Right atrium auricular region (tissue), 2 donors: Measurements from ENCODE around the gene TLCD4. TPM values are rescaled to one million over a fixed set of nuclear protein-coding genes. Genes with fewer than 3 reads are reported as not detected.

Source experiments
- DNase-seq: peaks from one replicate; pipeline ENCODE4 v3.0.0-alpha.2; 2019; ENCODE audit warnings: low spot score
- H3K27ac ChIP-seq, 2 donors: fragments of 200-600 bp; sonication (generic); 1 replicate in 1 of 2; 2 replicates in 1 of 2; pipeline ENCODE4 v1.5.1; 2016 to 2019
- H3K27me3 ChIP-seq, 2 donors: fragments of 200-600 bp; sonication (generic); one replicate each; pipeline versions ENCODE4 v1.5.1 to v1.6.0; 2017 to 2019
- H3K36me3 ChIP-seq: fragments of 200-600 bp; sonication (generic); one replicate; pipeline ENCODE4 v1.5.1; 2016
- H3K4me1 ChIP-seq, 2 donors: fragments of 200-600 bp; sonication (generic); one replicate each; pipeline versions ENCODE4 v1.5.1 to v1.6.0; 2017 to 2019
- H3K4me3 ChIP-seq, 2 donors: fragments of 200-600 bp; sonication (generic); 1 replicate in 1 of 2; 2 replicates in 1 of 2; pipeline ENCODE4 v1.5.1; 2017 to 2019; ENCODE audit warnings: mild to moderate bottlenecking in 1 of 2, moderate library complexity in 1 of 2
- H3K9me3 ChIP-seq, 2 donors: fragments of 200-600 bp; sonication (generic); one replicate each; pipeline ENCODE4 v1.5.1; 2019
- total RNA-seq, 2 donors: library from RNA; depleted of rRNA; stranded (reverse); fragments of >200 nt; gene quantifications; one replicate each; pipeline ENCODE4 v1.1.0, GENCODE V29; 2016
- TF ChIP-seq, protein P1 (sequence below), 2 donors: fragments of 200-600 bp; sonication (generic); IDR thresholded peaks; one replicate each; pipeline ENCODE4 v1.5.1; 2019; ENCODE audit warnings: antibody characterized with exemption in 2 of 2

TLCD4 gene
- total RNA-seq, 2 donors from 2014 or later: 33.6 to 42.3 TPM

DNA sequence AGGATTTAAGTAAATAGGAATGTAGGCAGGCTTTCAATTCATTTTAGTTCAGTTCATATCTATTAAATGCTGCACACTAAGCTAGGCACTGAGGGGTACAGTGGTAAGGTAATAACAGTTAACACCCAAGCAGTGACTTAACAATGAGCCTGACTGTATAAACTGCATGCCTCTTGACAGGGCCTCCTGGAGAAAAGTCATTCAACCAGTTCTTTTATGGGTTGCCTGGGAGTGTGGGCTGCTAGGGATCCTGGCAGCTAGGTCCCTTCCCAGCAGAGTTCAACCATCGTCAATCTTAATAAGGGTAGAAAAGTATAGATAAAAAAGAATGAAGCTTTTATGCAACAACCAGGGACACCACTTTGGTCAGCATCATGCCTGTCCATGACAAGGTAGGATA lies 36.3 kb upstream of the TLCD4 start:
- no peaks in the 10 kb centered on the region for H3K27me3 ChIP-seq
- H3K27ac ChIP-seq: no peak overlapping the region
- H3K4me3 ChIP-seq: no peak overlapping the region
- TF ChIP-seq, protein P1, sequence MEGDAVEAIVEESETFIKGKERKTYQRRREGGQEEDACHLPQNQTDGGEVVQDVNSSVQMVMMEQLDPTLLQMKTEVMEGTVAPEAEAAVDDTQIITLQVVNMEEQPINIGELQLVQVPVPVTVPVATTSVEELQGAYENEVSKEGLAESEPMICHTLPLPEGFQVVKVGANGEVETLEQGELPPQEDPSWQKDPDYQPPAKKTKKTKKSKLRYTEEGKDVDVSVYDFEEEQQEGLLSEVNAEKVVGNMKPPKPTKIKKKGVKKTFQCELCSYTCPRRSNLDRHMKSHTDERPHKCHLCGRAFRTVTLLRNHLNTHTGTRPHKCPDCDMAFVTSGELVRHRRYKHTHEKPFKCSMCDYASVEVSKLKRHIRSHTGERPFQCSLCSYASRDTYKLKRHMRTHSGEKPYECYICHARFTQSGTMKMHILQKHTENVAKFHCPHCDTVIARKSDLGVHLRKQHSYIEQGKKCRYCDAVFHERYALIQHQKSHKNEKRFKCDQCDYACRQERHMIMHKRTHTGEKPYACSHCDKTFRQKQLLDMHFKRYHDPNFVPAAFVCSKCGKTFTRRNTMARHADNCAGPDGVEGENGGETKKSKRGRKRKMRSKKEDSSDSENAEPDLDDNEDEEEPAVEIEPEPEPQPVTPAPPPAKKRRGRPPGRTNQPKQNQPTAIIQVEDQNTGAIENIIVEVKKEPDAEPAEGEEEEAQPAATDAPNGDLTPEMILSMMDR (IDR thresholded peaks at IDR 0.05): no peak
- H3K4me1 ChIP-seq: no peaks in the 10 kb centered on the region
- DNase-seq: no peak
- H3K9me3 ChIP-seq: no peaks in the 10 kb centered on the region
- no peaks in the 10 kb centered on the region for H3K36me3 ChIP-seq

DNA sequence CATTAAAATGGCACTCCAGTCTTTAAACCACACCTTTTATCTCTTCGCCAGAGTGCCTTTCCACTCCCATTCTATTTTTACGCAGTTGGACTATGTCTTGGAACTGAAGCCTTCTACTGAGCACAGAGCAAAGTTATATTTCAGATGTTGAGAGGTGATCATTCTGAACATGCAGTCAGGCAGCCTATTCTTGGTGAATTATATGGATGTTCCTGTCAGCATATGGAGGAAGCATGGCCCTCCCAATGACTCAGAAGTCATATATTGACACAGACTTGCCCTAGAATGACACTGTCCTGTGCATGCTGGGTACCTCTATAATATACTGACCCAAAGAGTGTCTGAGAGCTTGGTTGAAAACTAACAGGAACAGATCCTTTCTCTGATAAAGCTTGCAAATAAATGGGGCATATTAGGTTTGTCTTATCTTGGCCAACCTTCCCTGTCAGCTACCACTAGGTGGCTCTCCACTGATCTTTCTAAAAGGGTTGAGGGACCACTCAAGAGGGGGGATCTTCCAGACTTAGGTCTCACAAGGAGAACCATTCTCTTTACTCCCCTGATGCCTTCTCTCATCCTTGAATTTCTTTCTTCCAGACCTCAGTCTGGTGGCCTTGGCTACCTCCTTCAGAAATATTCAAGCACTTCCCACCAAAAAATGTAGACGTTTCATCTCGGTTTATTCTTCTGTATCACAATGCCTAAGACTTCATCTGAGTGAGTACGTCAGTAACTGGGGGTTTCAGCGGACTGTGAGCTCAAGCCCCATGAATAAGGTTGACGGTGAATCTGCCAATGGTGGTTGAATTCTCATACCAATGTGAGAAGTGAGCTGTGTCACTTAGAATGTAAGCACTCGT lies 32.6 kb upstream of the TLCD4 start:
- no peak for DNase-seq
- Histone ChIP-seq H3K4me1 (peaks cover 0 to 16% of the 10 kb centered on the region in 2 donors), H3K4me3 (no peak overlapping the region), H3K9me3 (no peaks in the 10 kb centered on the region), H3K27me3 (no peaks in the 10 kb centered on the region), H3K27ac (peak overlapping the region in 1 of 2 donors; percentile 56), H3K36me3 (no peaks in the 10 kb centered on the region)
- TF ChIP-seq, protein P1 (IDR thresholded peaks at IDR 0.05): peak; percentile 36 to 59

DNA sequence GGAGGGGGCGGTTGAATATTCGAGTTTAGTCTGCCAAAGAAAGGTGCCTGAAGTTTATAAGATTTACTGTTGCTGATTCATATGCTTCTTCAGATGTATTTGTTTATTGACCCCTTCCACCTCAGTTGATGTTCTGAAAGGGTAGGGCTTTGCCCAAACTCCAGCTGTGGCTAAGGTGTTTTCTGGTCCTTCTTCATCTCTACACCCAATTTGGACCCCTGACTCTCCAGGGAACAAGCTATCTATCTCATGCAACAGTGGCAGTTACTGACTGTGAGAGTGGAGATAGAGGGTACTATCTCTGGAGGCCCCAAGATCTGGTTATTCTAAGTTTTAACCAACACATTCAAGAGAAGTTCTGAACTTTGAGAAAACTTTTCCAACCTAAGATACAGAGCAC lies 31.8 kb upstream of the TLCD4 start:
- Histone ChIP-seq H3K36me3 (no peaks in the 10 kb centered on the region), H3K27me3 (no peaks in the 10 kb centered on the region), H3K4me1 (peaks cover 0 to 16% of the 10 kb centered on the region in 2 donors), H3K27ac (peak overlapping the region in 1 of 2 donors; percentile 56), H3K4me3 (no peak overlapping the region), H3K9me3 (peaks cover 0 to 4% of the 10 kb centered on the region in 2 donors)
- DNase-seq: no peak
- TF ChIP-seq, protein P1 (IDR thresholded peaks at IDR 0.05): no peak

DNA sequence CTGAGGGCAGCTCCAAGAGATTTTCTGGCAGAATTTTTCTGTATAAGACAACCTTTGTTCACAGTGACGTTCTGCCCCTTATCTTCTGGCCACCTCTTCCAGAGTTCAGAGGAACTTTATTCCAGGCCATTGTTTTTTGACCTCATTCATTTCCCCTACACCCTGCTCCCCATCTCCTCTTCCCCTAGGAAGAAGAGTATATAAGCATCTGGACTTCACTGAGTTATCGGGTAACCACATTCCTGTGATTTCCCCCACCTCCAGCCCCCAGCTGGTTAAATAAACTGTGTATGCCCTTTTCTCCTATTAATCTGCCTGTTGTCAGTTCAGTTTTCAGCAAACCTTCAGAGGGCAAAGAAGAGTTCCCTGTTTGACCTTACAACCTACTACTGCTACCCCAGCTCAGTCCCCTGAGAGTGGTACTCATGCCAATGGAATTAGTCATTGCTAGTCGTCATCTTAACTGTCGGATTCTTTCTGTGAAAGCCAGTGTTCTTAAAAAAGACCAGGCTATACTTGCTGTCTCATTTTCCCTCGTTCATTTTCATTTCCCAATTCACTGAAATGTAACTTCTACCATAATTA lies 30.1 kb upstream of the TLCD4 start:
- TF ChIP-seq, protein P1 (IDR thresholded peaks at IDR 0.05): no peak
- Histone ChIP-seq H3K4me3 (no peak overlapping the region), H3K9me3 (peaks cover 0 to 4% of the 10 kb centered on the region in 2 donors), H3K36me3 (no peaks in the 10 kb centered on the region), H3K27ac (peak overlapping the region; percentile 75 to 86), H3K27me3 (no peaks in the 10 kb centered on the region), H3K4me1 (peaks cover 0 to 16% of the 10 kb centered on the region in 2 donors)
- DNase-seq: peak; percentile 77

DNA sequence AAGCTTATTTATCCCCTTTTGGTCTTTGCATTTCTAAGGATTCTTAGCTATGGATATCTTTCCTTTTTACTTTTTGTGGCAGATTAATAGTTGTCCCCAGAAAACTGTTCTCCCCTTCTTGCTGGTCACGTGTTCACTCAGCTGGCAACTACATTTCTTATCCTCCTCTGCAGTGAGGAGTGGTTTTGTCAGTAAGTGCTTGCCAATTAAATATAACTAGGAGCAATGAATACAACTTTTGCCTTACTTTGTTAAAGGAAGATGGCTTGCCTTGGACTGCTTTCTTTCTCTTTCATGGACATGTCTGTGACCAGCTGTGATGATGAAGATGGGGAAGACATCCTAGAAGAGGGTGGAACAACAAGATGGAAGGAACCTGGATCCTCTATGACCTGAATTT lies 28.9 kb upstream of the TLCD4 start:
- H3K27ac ChIP-seq: peak overlapping the region in 1 of 2 donors; percentile 86
- no peak for DNase-seq
- TF ChIP-seq, protein P1 (IDR thresholded peaks at IDR 0.05): no peak

More for the DNA sequence above, 28.9 kb upstream of the TLCD4 start:
- no peak overlapping the region for H3K4me3 ChIP-seq
- H3K36me3 ChIP-seq: no peaks in the 10 kb centered on the region
- H3K4me1 ChIP-seq: peaks cover 0 to 16% of the 10 kb centered on the region in 2 donors
- no peaks in the 10 kb centered on the region for H3K27me3 ChIP-seq
- H3K9me3 ChIP-seq: peaks cover 0 to 4% of the 10 kb centered on the region in 2 donors
